Measurements from ENCODE around the gene ECHDC3.
"Not testable (repeated sequence)": the region's sequence is repeated elsewhere in the genome, so short reads cannot be mapped to it uniquely, and the experiment has no call there.

Gene ECHDC3

DNA sequence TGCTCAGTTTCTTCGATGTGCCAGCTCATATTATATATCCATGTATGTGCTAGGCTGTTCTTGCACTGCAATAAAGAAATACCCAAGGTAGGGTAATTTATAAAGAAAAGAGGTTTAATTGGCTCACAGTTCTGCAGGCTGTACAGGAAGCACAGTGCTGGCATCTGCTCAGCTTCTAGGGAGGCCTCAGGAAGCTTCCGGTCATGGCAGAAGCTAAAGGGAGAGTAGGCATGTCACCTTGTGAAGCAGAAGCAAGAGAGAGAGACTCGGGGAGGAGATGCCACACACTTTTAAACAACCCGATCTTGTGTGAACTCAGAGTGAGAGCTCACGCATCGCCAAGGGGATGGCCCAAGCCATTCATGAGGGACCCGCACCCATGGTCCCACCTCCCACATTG is 13.8 kb upstream of the ECHDC3 start:
- Histone ChIP-seq H2AK5ac (ENCODE audit: low read length, severe bottlenecking) (no peak overlapping the region), H3K9ac (ENCODE audit: low read length) (no peak overlapping the region), H2BK12ac (ENCODE audit: low read length in 2 of 2) (no peak overlapping the region), H3K9me3 (ENCODE audit: control insufficient read depth, low read length) (no peaks in the 10 kb centered on the region), H4K91ac (ENCODE audit: low read length) (no peak overlapping the region), H3K4me2 (ENCODE audit: low read length, poor library complexity, severe bottlenecking) (no peak overlapping the region), H3K18ac (ENCODE audit: low read depth in 1 of 2, low read length in 2 of 2) (no peak overlapping the region), H3K27ac (ENCODE audit: low read length, poor library complexity, severe bottlenecking) (no peak overlapping the region), H2AFZ (ENCODE audit: low read depth, low read length) (no peak overlapping the region), H3K4me1 (ENCODE audit: control insufficient read depth, insufficient read depth, low read depth, low read length) (no peaks in the 10 kb centered on the region), H3K14ac (ENCODE audit: low read length in 2 of 2) (no peak overlapping the region), H2BK5ac (ENCODE audit: low read depth, low read length, poor library complexity, severe bottlenecking) (no peak overlapping the region), H3K79me1 (replicated peaks; ENCODE audit: low read length, poor library complexity, severe bottlenecking) (no peaks in the 10 kb centered on the region), H4K8ac (ENCODE audit: low read length) (no peak overlapping the region), H3K4me3 (ENCODE audit: insufficient read depth in 1 of 2, low read depth in 1 of 2, low read length in 2 of 2) (no peak overlapping the region), H3K36me3 (ENCODE audit: control insufficient read depth in 1 of 2, insufficient read depth in 2 of 2, low read depth in 1 of 2, low read length in 2 of 2) (no peaks in the 10 kb centered on the region), H3K27me3 (ENCODE audit: control insufficient read depth in 1 of 2, insufficient read depth in 1 of 2, low read length in 2 of 2) (peaks cover 4 to 21% of the 10 kb centered on the region in 2 experiments), H2BK120ac (ENCODE audit: low read depth, low read length) (no peak overlapping the region), H3K4ac (ENCODE audit: low read depth in 1 of 2, low read length in 2 of 2) (no peak overlapping the region), H2BK15ac (ENCODE audit: low read depth, poor library complexity, severe bottlenecking) (no peak overlapping the region), H3K23ac (ENCODE audit: low read length in 2 of 2) (no peak overlapping the region)
- 92% methylated on average over 5 of the region's 7 CpGs for WGBS
- DNase-seq, result no peak

DNA sequence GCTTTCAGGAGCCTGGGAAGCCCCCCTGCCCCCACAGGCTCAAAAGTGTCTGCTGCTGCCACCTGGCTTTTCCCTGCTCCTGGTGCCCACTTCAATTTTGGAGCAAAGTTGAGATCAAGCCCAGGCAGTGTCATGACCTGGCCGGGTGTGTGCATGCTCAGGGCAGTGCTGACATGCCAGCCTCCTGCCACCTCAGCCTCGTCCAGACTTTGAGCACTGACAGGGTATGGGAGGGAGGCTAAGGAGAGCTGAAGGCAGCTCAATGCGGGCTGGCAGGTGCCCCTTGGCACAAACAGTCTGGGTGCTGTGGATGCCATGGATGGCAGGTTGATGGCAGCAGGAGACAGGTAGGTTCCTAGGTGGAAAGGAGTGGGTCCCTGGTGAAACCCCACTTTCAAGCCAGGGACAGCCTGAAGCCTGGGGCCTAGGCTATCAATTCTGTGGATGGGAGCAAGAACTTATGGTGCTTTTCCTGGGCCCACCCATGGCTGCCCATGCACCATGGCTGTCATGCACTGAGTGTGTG is 12.3 kb upstream of the ECHDC3 start:
- no peak overlapping the region for H3K4me2 ChIP-seq (ENCODE audit: low read length, poor library complexity, severe bottlenecking)
- no peak overlapping the region for H2AFZ ChIP-seq (ENCODE audit: low read depth, low read length)
- no peak for DNase-seq
- H3K14ac ChIP-seq (ENCODE audit: low read length in 2 of 2), result no peak overlapping the region
- no peak overlapping the region for H2BK120ac ChIP-seq (ENCODE audit: low read depth, low read length)
- WGBS, result 78% methylated on average over 3 of the region's 3 CpGs
- H4K8ac ChIP-seq (ENCODE audit: low read length), result no peak overlapping the region
- H3K27ac ChIP-seq (ENCODE audit: low read length, poor library complexity, severe bottlenecking), result no peak overlapping the region
- no peaks in the 10 kb centered on the region for H3K79me1 ChIP-seq (replicated peaks; ENCODE audit: low read length, poor library complexity, severe bottlenecking)
- no peak overlapping the region for H3K18ac ChIP-seq (ENCODE audit: low read depth in 1 of 2, low read length in 2 of 2)
- no peak overlapping the region for H2AK5ac ChIP-seq (ENCODE audit: low read length, severe bottlenecking)
- H2BK5ac ChIP-seq (ENCODE audit: low read depth, low read length, poor library complexity, severe bottlenecking), result no peak overlapping the region
- no peaks in the 10 kb centered on the region for H3K9me3 ChIP-seq (ENCODE audit: control insufficient read depth, low read length)
- no peaks in the 10 kb centered on the region for H3K4me1 ChIP-seq (ENCODE audit: control insufficient read depth, insufficient read depth, low read depth, low read length)
- H3K23ac ChIP-seq (ENCODE audit: low read length in 2 of 2), result no peak overlapping the region
- no peak overlapping the region for H2BK12ac ChIP-seq (ENCODE audit: low read length in 2 of 2)
- peaks cover 4 to 21% of the 10 kb centered on the region in 2 experiments for H3K27me3 ChIP-seq (ENCODE audit: control insufficient read depth in 1 of 2, insufficient read depth in 1 of 2, low read length in 2 of 2)
- no peak overlapping the region for H3K9ac ChIP-seq (ENCODE audit: low read length)
- no peak overlapping the region for H3K4ac ChIP-seq (ENCODE audit: low read depth in 1 of 2, low read length in 2 of 2)
- H3K36me3 ChIP-seq (ENCODE audit: control insufficient read depth in 1 of 2, insufficient read depth in 2 of 2, low read depth in 1 of 2, low read length in 2 of 2), result no peaks in the 10 kb centered on the region
- H3K4me3 ChIP-seq (ENCODE audit: insufficient read depth in 1 of 2, low read depth in 1 of 2, low read length in 2 of 2), result no peak overlapping the region
- H4K91ac ChIP-seq (ENCODE audit: low read length), result no peak overlapping the region
- H2BK15ac ChIP-seq (ENCODE audit: low read depth, poor library complexity, severe bottlenecking), result no peak overlapping the region

DNA sequence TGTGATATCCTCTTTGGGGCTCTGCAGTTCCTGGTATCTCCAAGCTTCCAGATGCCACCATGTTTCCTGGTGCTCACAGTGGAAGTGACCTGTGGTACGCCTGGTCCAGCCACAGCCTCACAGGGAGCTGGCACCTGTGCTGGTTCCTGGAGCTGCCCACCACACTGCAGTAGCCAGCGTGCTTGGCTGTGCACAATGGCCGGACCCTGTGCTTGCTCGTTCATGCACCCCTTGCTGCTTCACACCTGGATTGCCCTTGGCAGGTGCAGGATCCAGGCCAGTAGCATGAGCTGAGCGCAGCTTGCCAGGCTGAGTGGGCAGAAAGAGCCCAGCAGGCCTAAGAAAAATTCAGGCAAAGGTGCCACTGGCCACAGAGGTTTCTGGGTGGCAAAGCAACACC is 11.4 kb upstream of the ECHDC3 start:
- Histone ChIP-seq H3K79me1 (replicated peaks; ENCODE audit: low read length, poor library complexity, severe bottlenecking) (no peaks in the 10 kb centered on the region), H3K18ac (ENCODE audit: low read depth in 1 of 2, low read length in 2 of 2) (no peak overlapping the region), H2BK12ac (ENCODE audit: low read length in 2 of 2) (no peak overlapping the region), H3K4me1 (ENCODE audit: control insufficient read depth, insufficient read depth, low read depth, low read length) (no peaks in the 10 kb centered on the region), H3K4ac (ENCODE audit: low read depth in 1 of 2, low read length in 2 of 2) (no peak overlapping the region), H4K91ac (ENCODE audit: low read length) (no peak overlapping the region), H3K9ac (ENCODE audit: low read length) (no peak overlapping the region), H2BK5ac (ENCODE audit: low read depth, low read length, poor library complexity, severe bottlenecking) (no peak overlapping the region), H3K4me3 (ENCODE audit: insufficient read depth in 1 of 2, low read depth in 1 of 2, low read length in 2 of 2) (no peak overlapping the region), H4K8ac (ENCODE audit: low read length) (no peak overlapping the region), H2AK5ac (ENCODE audit: low read length, severe bottlenecking) (no peak overlapping the region), H3K27ac (ENCODE audit: low read length, poor library complexity, severe bottlenecking) (no peak overlapping the region), H2BK120ac (ENCODE audit: low read depth, low read length) (no peak overlapping the region), H3K23ac (ENCODE audit: low read length in 2 of 2) (peak overlapping the region in 1 of 2 experiments; percentile 2), H3K27me3 (ENCODE audit: control insufficient read depth in 1 of 2, insufficient read depth in 1 of 2, low read length in 2 of 2) (peaks cover 4 to 17% of the 10 kb centered on the region in 2 experiments), H3K36me3 (ENCODE audit: control insufficient read depth in 1 of 2, insufficient read depth in 2 of 2, low read depth in 1 of 2, low read length in 2 of 2) (no peaks in the 10 kb centered on the region), H3K4me2 (ENCODE audit: low read length, poor library complexity, severe bottlenecking) (no peak overlapping the region), H3K14ac (ENCODE audit: low read length in 2 of 2) (peak overlapping the region in 1 of 2 experiments; percentile 26), H2BK15ac (ENCODE audit: low read depth, poor library complexity, severe bottlenecking) (no peak overlapping the region), H2AFZ (ENCODE audit: low read depth, low read length) (no peak overlapping the region), H3K9me3 (ENCODE audit: control insufficient read depth, low read length) (no peaks in the 10 kb centered on the region)
- WGBS, result 86% methylated on average over 5 of the region's 5 CpGs
- no peak for DNase-seq

DNA sequence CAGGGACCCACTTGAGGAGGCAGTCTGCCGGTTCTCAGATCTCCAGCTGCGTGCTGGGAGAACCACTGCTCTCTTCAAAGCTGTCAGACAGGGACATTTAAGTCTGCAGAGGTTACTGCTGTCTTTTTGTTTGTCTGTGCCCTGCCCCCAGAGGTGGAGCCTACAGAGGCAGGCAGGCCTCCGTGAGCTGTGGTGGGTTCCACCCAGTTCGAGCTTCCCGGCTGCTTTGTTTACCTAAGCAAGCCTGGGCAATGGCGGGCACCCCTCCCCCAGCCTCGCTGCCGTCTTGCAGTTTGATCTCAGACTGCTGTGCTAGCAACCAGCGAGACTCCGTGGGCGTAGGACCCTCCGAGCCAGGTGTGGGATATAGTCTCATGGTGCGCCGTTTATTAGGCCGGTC is 5.4 kb upstream of the ECHDC3 start:
- not testable (repeated sequence) for H2BK12ac ChIP-seq (ENCODE audit: low read length in 2 of 2); H3K4me2 ChIP-seq (ENCODE audit: low read length, poor library complexity, severe bottlenecking); H4K8ac ChIP-seq (ENCODE audit: low read length); H3K4me3 ChIP-seq (ENCODE audit: insufficient read depth in 1 of 2, low read depth in 1 of 2, low read length in 2 of 2); DNase-seq; H3K79me1 ChIP-seq (replicated peaks; ENCODE audit: low read length, poor library complexity, severe bottlenecking); H3K4ac ChIP-seq (ENCODE audit: low read depth in 1 of 2, low read length in 2 of 2); H3K23ac ChIP-seq (ENCODE audit: low read length in 2 of 2); H3K36me3 ChIP-seq (ENCODE audit: control insufficient read depth in 1 of 2, insufficient read depth in 2 of 2, low read depth in 1 of 2, low read length in 2 of 2); H4K91ac ChIP-seq (ENCODE audit: low read length); H3K9me3 ChIP-seq (ENCODE audit: control insufficient read depth, low read length); H3K18ac ChIP-seq (ENCODE audit: low read depth in 1 of 2, low read length in 2 of 2); H3K14ac ChIP-seq (ENCODE audit: low read length in 2 of 2); H2AFZ ChIP-seq (ENCODE audit: low read depth, low read length); H2AK5ac ChIP-seq (ENCODE audit: low read length, severe bottlenecking); H2BK5ac ChIP-seq (ENCODE audit: low read depth, low read length, poor library complexity, severe bottlenecking); H2BK120ac ChIP-seq (ENCODE audit: low read depth, low read length); H3K27ac ChIP-seq (ENCODE audit: low read length, poor library complexity, severe bottlenecking); H3K4me1 ChIP-seq (ENCODE audit: control insufficient read depth, insufficient read depth, low read depth, low read length); H2BK15ac ChIP-seq (ENCODE audit: low read depth, poor library complexity, severe bottlenecking); H3K9ac ChIP-seq (ENCODE audit: low read length)
- no CpG with 5 or more reads among the region's 15 CpGs for WGBS
- H3K27me3 ChIP-seq (ENCODE audit: control insufficient read depth in 1 of 2, insufficient read depth in 1 of 2, low read length in 2 of 2), result peaks cover 0 to 12% of the 10 kb centered on the region in 2 experiments
